HepG2 (cell line): ENCODE measurements around the gene CCSER2.

ENCODE experiments used
- CTCF ChIP-seq: sonication (generic); formaldehyde crosslinking; IDR thresholded peaks from 2 replicates; pipeline ENCODE4 v1.5.0; 2020; ENCODE audit warnings: mild to moderate bottlenecking, missing genetic modification reagents, moderate library complexity
- ZNF20 ChIP-seq: sonication (generic); formaldehyde crosslinking; IDR thresholded peaks from 2 replicates; pipeline ENCODE4 v1.4.0; 2020; ENCODE audit warnings: mild to moderate bottlenecking, moderate library complexity, missing genetic modification reagents

GRCh38 chr10:84310470-84310869 lies 17.9 kb upstream of the CCSER2 start:
- no peak for TF ChIP-seq ZNF20 (CRISPR knock-in tag)
- no peak for TF ChIP-seq CTCF (CRISPR knock-in tag)
